Measurements from ENCODE around the gene RNF217. TPM values are rescaled to one million over a fixed set of nuclear protein-coding genes. Genes with fewer than 3 reads are reported as not detected.

Gene RNF217
- total RNA-seq, 1 donor from 2014 or later: 14.2 TPM

DNA sequence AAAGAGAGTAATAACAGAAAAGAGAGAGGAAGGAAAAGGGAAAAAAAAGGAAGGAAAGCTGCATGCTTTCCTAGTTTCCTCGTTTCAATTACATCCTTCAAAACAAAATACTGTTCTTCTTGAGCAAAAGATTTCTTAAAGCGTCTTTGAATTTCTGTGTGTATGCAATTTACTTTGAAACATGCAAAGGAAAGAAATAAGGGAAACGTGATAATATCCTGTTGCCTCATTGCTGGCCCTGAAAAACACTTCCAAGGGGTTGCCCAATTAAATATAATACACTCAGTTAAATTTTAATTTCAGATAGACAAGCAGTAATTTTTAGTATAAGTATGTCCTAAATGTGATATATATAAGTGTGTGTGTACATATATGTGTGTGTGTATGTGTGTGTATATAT lies 140.2 kb downstream of the RNF217 start:
- no peak overlapping the region for H3K4me3 ChIP-seq (ENCODE audit: low read depth, low read length)
- H3K36me3 ChIP-seq (ENCODE audit: control insufficient read depth, insufficient read depth, low read length): no peaks in the 10 kb centered on the region
- DNase-seq (ENCODE audit: low read depth) (no peak), FAIRE-seq (no peak)
- TF ChIP-seq, protein P1, sequence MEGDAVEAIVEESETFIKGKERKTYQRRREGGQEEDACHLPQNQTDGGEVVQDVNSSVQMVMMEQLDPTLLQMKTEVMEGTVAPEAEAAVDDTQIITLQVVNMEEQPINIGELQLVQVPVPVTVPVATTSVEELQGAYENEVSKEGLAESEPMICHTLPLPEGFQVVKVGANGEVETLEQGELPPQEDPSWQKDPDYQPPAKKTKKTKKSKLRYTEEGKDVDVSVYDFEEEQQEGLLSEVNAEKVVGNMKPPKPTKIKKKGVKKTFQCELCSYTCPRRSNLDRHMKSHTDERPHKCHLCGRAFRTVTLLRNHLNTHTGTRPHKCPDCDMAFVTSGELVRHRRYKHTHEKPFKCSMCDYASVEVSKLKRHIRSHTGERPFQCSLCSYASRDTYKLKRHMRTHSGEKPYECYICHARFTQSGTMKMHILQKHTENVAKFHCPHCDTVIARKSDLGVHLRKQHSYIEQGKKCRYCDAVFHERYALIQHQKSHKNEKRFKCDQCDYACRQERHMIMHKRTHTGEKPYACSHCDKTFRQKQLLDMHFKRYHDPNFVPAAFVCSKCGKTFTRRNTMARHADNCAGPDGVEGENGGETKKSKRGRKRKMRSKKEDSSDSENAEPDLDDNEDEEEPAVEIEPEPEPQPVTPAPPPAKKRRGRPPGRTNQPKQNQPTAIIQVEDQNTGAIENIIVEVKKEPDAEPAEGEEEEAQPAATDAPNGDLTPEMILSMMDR (IDR thresholded peaks at IDR 0.05; ENCODE audit: insufficient read depth, low read length, severe bottlenecking): no peak
- H3K27me3 ChIP-seq (ENCODE audit: control insufficient read depth, insufficient read depth, low read length): no peaks in the 10 kb centered on the region

GRCh38 chr6:125102891-125103290 lies 140.7 kb downstream of the RNF217 start:
- no peak overlapping the region for H3K4me3 ChIP-seq (ENCODE audit: low read depth, low read length)
- peak; percentile 92 for DNase-seq (ENCODE audit: low read depth)
- TF ChIP-seq, protein P1 (IDR thresholded peaks at IDR 0.05; ENCODE audit: insufficient read depth, low read length, severe bottlenecking): no peak
- no peaks in the 10 kb centered on the region for H3K36me3 ChIP-seq (ENCODE audit: control insufficient read depth, insufficient read depth, low read length)
- H3K27me3 ChIP-seq (ENCODE audit: control insufficient read depth, insufficient read depth, low read length): no peaks in the 10 kb centered on the region
- no peak for FAIRE-seq

DNA sequence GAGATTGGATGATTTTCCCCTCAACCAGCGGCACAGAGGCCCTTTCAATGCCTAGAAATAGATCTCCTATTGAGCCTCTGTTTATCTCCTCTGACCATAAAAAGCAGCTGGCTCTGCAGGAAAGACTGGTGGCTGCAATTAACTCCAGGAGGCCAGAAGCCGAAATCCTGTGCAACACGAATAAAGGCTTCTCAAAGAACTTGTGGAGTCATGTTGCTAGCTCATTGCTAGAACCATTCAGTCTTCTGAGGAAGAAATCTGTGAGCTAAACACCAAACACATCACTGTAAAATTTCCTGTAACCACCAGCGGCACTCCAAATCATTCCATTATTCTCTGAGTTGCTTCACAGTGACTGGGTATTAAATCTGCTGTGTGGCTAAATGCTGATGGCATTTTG lies 142.2 kb downstream of the RNF217 start:
- FAIRE-seq: no peak
- Histone ChIP-seq H3K36me3 (ENCODE audit: control insufficient read depth, insufficient read depth, low read length) (no peaks in the 10 kb centered on the region), H3K4me3 (ENCODE audit: low read depth, low read length) (no peak overlapping the region), H3K27me3 (ENCODE audit: control insufficient read depth, insufficient read depth, low read length) (no peaks in the 10 kb centered on the region)
- peak; percentile 62 for DNase-seq (ENCODE audit: low read depth)
- TF ChIP-seq, protein P1 (IDR thresholded peaks at IDR 0.05; ENCODE audit: insufficient read depth, low read length, severe bottlenecking): no peak

- no peak for DNase-seq (ENCODE audit: low read depth)
These were observed 144.8 kb downstream of the RNF217 start for GRCh38 chr6:125107048-125107447.

GRCh38 chr6:125107896-125108295 lies 145.7 kb downstream of the RNF217 start:
- DNase-seq (ENCODE audit: low read depth) (peak; percentile 48), FAIRE-seq (no peak)
- H3K36me3 ChIP-seq (ENCODE audit: control insufficient read depth, insufficient read depth, low read length): no peaks in the 10 kb centered on the region
- H3K27me3 ChIP-seq (ENCODE audit: control insufficient read depth, insufficient read depth, low read length): no peaks in the 10 kb centered on the region
- no peak overlapping the region for H3K4me3 ChIP-seq (ENCODE audit: low read depth, low read length)
- TF ChIP-seq, protein P1 (IDR thresholded peaks at IDR 0.05; ENCODE audit: insufficient read depth, low read length, severe bottlenecking): no peak

More at GRCh38 chr6:125107048-125107447, 144.8 kb downstream of the RNF217 start:
- Histone ChIP-seq H3K27me3 (ENCODE audit: control insufficient read depth, insufficient read depth, low read length) (no peaks in the 10 kb centered on the region), H3K4me3 (ENCODE audit: low read depth, low read length) (no peak overlapping the region), H3K36me3 (ENCODE audit: control insufficient read depth, insufficient read depth, low read length) (no peaks in the 10 kb centered on the region)
- TF ChIP-seq, protein P1 (IDR thresholded peaks at IDR 0.05; ENCODE audit: insufficient read depth, low read length, severe bottlenecking): no peak
- no peak for FAIRE-seq

DNA sequence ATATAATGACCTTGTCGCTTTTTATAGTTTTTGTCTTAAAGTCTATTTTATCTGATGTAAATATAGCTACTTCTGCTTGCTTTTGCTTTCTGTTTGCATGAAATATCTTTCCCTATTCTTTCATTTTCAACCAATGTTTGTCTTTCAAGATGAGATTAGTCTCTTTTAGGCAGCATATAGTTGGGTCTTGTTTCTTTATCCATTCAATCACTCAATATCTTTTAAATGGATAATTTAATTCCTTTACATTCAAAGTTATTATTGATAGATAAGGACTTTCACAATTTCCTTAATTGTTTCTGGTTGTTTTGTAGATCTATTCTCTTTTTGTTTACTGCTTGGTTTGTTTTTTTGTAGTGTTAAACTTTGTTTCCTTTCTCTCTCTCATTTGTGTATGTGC lies 147.8 kb downstream of the RNF217 start:
- no peaks in the 10 kb centered on the region for H3K36me3 ChIP-seq (ENCODE audit: control insufficient read depth, insufficient read depth, low read length)
- TF ChIP-seq, protein P1 (IDR thresholded peaks at IDR 0.05; ENCODE audit: insufficient read depth, low read length, severe bottlenecking): no peak
- FAIRE-seq (no peak), DNase-seq (ENCODE audit: low read depth) (no peak)
- H3K4me3 ChIP-seq (ENCODE audit: low read depth, low read length): no peak overlapping the region
- no peaks in the 10 kb centered on the region for H3K27me3 ChIP-seq (ENCODE audit: control insufficient read depth, insufficient read depth, low read length)
